Caco-2 (cell line): ENCODE results near the gene MALAT1. TPM values are rescaled to one million over a fixed set of nuclear protein-coding genes. Genes with fewer than 3 reads are reported as not detected.

ENCODE experiments used
- BruUV-seq: library from RNA; stranded (reverse); fragments of 400-500 nt; replicated peaks from 2 replicates; lab custom pipeline; 2021; lab: Mats Ljungman, UMichigan
- CTCF ChIA-PET: fragments of 300-600 bp; sonication (Branson Sonifier 250); formaldehyde crosslinking; loops from one replicate; lab custom pipeline; 2022; ENCODE audit warnings: antibody characterized with exemption; lab: Charles Lee
- POLR2A ChIA-PET: fragments of 300-600 bp; sonication (Branson Sonifier 250); formaldehyde crosslinking; loops from one replicate; lab custom pipeline; 2022; ENCODE audit warnings: antibody characterized with exemption; lab: Charles Lee
- DNase-seq, 2 experiments: peaks; one replicate each; pipeline versions ENCODE4 v3.0.0 to v3.0.0-alpha.2; 2020 to 2022
- H3K27me3 ChIP-seq: replicated peaks from 2 replicates; pipeline ENCODE4 v1.6.0; 2011; ENCODE audit warnings: low read length; ENCODE audit not compliant: control insufficient read depth, insufficient read depth
- H3K36me3 ChIP-seq: 2 replicates; pipeline ENCODE4 v1.5.1; 2011; ENCODE audit warnings: low read length; ENCODE audit not compliant: control insufficient read depth, insufficient read depth
- H3K4me1 ChIP-seq: fragments of 250-450 bp; sonication (Bioruptor Pico); 2 replicates; pipeline ENCODE4 v1.5.1; 2020; ENCODE audit warnings: mild to moderate bottlenecking
- H3K4me3 ChIP-seq: 2 replicates; pipeline ENCODE4 v1.5.1; 2011; ENCODE audit warnings: low read depth, mild to moderate bottlenecking, control low read depth, low read length
- H3K9me3 ChIP-seq: fragments of 250-450 bp; sonication (Bioruptor Pico); 2 replicates; pipeline ENCODE4 v1.5.1; 2020; ENCODE audit warnings: mild to moderate bottlenecking, moderate library complexity
- H3K27ac Mint-ChIP-seq: one replicate; pipeline ENCODE4 v1.8.0; 2022; ENCODE audit warnings: mixed read lengths; ENCODE audit not compliant: unreplicated experiment
- H3K27me3 Mint-ChIP-seq: one replicate; pipeline ENCODE4 v1.8.0; 2022; ENCODE audit warnings: mixed read lengths; ENCODE audit not compliant: insufficient read depth, unreplicated experiment
- H3K36me3 Mint-ChIP-seq: one replicate; pipeline ENCODE4 v1.8.0; 2022; ENCODE audit warnings: mild to moderate bottlenecking, mixed read lengths; ENCODE audit not compliant: insufficient read depth, unreplicated experiment
- H3K4me1 Mint-ChIP-seq: one replicate; pipeline ENCODE4 v1.8.0; 2022; ENCODE audit warnings: low read depth, mixed read lengths; ENCODE audit not compliant: unreplicated experiment
- H3K4me3 Mint-ChIP-seq: one replicate; pipeline ENCODE4 v1.8.0; 2022; ENCODE audit warnings: mild to moderate bottlenecking, moderate library complexity, mixed read lengths; ENCODE audit not compliant: unreplicated experiment
- H3K9me3 Mint-ChIP-seq: one replicate; pipeline ENCODE4 v1.8.0; 2022; ENCODE audit warnings: mixed read lengths; ENCODE audit not compliant: unreplicated experiment
- intact Hi-C: fragments of 100-400 bp; cut with micrococcal nuclease; formaldehyde crosslinking; loops from one replicate; pipeline ENCODE4 v1.10.0; 2022; ENCODE audit not compliant: unreplicated experiment
- total RNA-seq: library from RNA; stranded (reverse); gene quantifications from 2 replicates; pipeline ENCODE4 v1.2.3, GENCODE V29; 2022
- TF ChIP-seq, protein P1 (sequence below), 2 experiments: fragments of 200-600 bp in 1 of 2; IDR thresholded peaks; 1 replicate in 1 of 2; 2 replicates in 1 of 2; pipeline versions ENCODE4 v1.5.1 to v1.8.0; 2011 to 2022; ENCODE audit warnings: antibody characterized with exemption in 1 of 2, control low read depth in 1 of 2, inconsistent platforms in 1 of 2, low read depth in 1 of 2, low read length in 1 of 2, mild to moderate bottlenecking in 1 of 2, moderate library complexity in 1 of 2; ENCODE audit not compliant: insufficient read depth in 1 of 2, severe bottlenecking in 1 of 2, unreplicated experiment in 1 of 2

Gene MALAT1
- total RNA-seq, 1 experiment from 2014 or later: 4,914 TPM

DNA sequence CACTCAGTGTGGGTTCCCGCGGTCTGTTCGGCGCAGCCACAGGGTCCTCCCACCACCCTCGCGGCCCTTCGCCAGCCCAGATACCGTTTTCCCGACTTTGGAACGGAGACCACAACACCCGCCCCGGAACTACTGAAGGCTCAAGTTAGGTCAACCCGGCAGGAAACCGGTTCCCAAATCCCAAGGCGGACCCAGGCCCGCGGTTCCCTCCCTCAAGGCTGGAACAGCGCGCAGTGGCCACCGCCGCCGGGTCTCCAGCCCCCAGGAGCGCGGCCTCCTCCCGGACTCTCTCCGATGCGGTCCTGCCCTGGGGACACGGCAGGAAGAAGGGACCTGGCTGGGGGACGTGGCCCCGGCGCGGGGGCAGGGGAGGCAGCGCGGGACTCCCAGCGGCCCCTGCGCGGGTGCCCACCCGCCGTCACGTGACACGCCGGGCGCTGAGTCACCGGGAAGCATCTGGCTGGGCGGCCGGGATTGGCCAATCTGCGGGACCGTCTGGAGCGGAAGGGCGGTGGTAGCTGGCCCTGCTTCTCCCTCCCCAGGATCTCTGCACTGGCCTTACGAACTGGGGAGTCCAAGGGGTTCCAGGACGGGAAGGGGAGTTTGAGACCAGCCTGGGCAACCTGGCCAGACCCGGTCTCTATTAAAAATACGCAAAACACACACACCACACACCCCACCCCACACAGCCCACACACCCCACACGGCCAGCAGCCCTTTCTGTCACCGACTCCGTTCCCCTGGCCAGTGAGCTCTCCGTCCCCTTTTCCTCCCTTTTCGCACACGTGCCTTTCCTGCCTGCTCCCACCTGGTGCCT, 21.5 kb upstream of the MALAT1 start:
- Mint-ChIP-seq H3K36me3 (peaks cover 13% of the 10 kb centered on the region), H3K9me3 (no peaks in the 10 kb centered on the region), H3K27me3 (no peaks in the 10 kb centered on the region), H3K4me3 (peak overlapping the region; percentile 90), H3K4me1 (peaks cover 18% of the 10 kb centered on the region), H3K27ac (peak overlapping the region; percentile 95)
- DNase-seq: peak; percentile 96 to 98
- TF ChIP-seq, protein P1, sequence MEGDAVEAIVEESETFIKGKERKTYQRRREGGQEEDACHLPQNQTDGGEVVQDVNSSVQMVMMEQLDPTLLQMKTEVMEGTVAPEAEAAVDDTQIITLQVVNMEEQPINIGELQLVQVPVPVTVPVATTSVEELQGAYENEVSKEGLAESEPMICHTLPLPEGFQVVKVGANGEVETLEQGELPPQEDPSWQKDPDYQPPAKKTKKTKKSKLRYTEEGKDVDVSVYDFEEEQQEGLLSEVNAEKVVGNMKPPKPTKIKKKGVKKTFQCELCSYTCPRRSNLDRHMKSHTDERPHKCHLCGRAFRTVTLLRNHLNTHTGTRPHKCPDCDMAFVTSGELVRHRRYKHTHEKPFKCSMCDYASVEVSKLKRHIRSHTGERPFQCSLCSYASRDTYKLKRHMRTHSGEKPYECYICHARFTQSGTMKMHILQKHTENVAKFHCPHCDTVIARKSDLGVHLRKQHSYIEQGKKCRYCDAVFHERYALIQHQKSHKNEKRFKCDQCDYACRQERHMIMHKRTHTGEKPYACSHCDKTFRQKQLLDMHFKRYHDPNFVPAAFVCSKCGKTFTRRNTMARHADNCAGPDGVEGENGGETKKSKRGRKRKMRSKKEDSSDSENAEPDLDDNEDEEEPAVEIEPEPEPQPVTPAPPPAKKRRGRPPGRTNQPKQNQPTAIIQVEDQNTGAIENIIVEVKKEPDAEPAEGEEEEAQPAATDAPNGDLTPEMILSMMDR (IDR thresholded peaks at IDR 0.05; ENCODE audit: insufficient read depth in 1 of 2, low read depth in 1 of 2, low read length in 1 of 2, severe bottlenecking in 1 of 2, unreplicated experiment in 1 of 2): no peak
- POLR2A ChIA-PET: interaction anchor here (0.6 to 5.9 kb wide), 16 partner anchors 9 to 203 kb away, joined by 3 to 213 read pairs (median 4); partner anchors contain the start of genes MALAT1 and NEAT1
- H3K36me3 ChIP-seq: no peaks in the 10 kb centered on the region
- peak overlapping the region; percentile 75 for H3K4me3 ChIP-seq
- intact Hi-C loops: loop anchor here (1.0 kb wide), 2 partner anchors 12 to 20 kb away; no protein-coding TSS in a partner anchor
- BruUV-seq: no TSS peak
- no peaks in the 10 kb centered on the region for H3K9me3 ChIP-seq
- no peaks in the 10 kb centered on the region for H3K27me3 ChIP-seq
- peaks cover 46% of the 10 kb centered on the region for H3K4me1 ChIP-seq
- CTCF ChIA-PET: interaction anchor here (0.6 to 5.0 kb wide), 10 partner anchors 8 to 76 kb away, joined by 4 to 71 read pairs (median 5); partner anchors contain the start of gene MALAT1

DNA sequence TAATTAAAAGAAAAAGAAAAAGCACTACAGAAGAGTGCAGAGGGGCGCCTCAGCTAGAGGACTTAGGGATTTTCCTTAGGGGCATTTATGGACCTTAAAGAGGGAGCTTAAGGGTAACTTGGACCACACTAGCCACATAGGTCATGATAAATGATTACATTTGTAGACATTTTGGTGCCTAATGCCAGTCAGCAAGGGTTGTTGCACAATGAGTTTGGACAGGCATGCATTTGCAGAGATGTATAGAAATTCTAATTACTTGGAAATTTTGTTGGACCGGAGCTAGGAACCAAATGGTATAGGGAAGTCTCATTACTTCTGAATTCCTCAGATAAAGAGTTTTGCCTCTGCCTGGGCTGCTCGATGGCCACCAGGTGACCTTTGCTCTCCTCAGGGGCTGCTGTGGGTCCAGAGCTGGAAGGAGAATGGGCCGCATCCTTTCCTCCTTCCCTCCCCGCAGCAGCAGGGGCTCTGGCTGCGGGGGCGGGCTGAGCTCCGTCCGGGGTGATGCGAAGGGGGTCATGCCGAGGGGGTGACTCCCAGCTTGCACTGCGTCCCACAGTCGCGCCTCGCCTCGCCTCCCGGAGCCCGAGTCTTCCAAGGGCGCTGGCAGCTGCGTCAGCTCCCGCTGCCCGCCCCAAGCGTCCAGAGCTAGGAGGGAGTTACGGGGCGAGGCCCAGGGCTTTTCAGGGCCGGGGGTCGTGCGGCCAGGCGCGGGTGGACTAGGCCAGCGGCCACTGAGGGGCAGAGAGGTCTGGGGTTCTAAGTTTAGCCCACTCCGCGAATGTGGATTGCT, 20.3 kb upstream of the MALAT1 start:
- CTCF ChIA-PET: interaction anchor here (1.0 to 5.0 kb wide), 10 partner anchors 10 to 64 kb away, joined by 3 to 71 read pairs (median 12); partner anchors contain the start of gene MALAT1
- POLR2A ChIA-PET: interaction anchor here (0.5 to 5.9 kb wide), 15 partner anchors 7 to 123 kb away, joined by 3 to 213 read pairs (median 4); partner anchors contain the start of genes MALAT1 and SCYL1
- Mint-ChIP-seq H3K27me3 (no peaks in the 10 kb centered on the region), H3K9me3 (no peaks in the 10 kb centered on the region), H3K4me3 (peak overlapping the region; percentile 45), H3K4me1 (peaks cover 20% of the 10 kb centered on the region), H3K36me3 (peaks cover 12% of the 10 kb centered on the region), H3K27ac (peak overlapping the region; percentile 95)
- intact Hi-C loops: no loop called here
- DNase-seq: peak; percentile 43 to 67
- Histone ChIP-seq H3K4me3 (no peak overlapping the region; the same call in 1 of the 2 replicates), H3K9me3 (no peaks in the 10 kb centered on the region), H3K4me1 (peaks cover 38% of the 10 kb centered on the region), H3K27me3 (no peaks in the 10 kb centered on the region), H3K36me3 (no peaks in the 10 kb centered on the region)
- BruUV-seq: no TSS peak
- TF ChIP-seq, protein P1 (IDR thresholded peaks at IDR 0.05; ENCODE audit: insufficient read depth in 1 of 2, low read depth in 1 of 2, low read length in 1 of 2, severe bottlenecking in 1 of 2, unreplicated experiment in 1 of 2): no peak
